A673 (cell line): Measurements from ENCODE around the gene ZNF746. TPM values are rescaled to one million over a fixed set of nuclear protein-coding genes. Genes with fewer than 3 reads are reported as not detected.
"Not testable (repeated sequence)": the region's sequence is repeated elsewhere in the genome, so short reads cannot be mapped to it uniquely, and the experiment has no call there.

Source experiments
- BruUV-seq: library from RNA; stranded (reverse); fragments of 400-500 nt; replicated peaks from 2 replicates; lab custom pipeline; 2021; lab: Mats Ljungman, UMichigan
- CTCF ChIA-PET: fragments of 300-600 bp; sonication (Branson Sonifier 250); formaldehyde crosslinking; loops from one replicate; lab custom pipeline; 2022; ENCODE audit warnings: antibody characterized with exemption; lab: Charles Lee
- POLR2A ChIA-PET: fragments of 300-600 bp; sonication (Branson Sonifier 250); formaldehyde crosslinking; loops from one replicate; lab custom pipeline; 2022; ENCODE audit warnings: antibody characterized with exemption; ENCODE audit not compliant: low non-redundant PET; lab: Charles Lee
- DNase-seq: peaks from one replicate; pipeline ENCODE4 v3.0.0-alpha.2; 2015; ENCODE audit warnings: low spot score
- H3K27ac ChIP-seq: fragments of 200-600 bp; sonication (generic); 2 replicates; pipeline ENCODE4 v1.5.1; 2016; ENCODE audit warnings: mixed run types, low read depth, mild to moderate bottlenecking, mixed read lengths, antibody characterized with exemption, low read length; ENCODE audit not compliant: poor library complexity, severe bottlenecking
- H3K27me3 ChIP-seq: fragments of 200-600 bp; sonication (generic); replicated peaks from 2 replicates; pipeline ENCODE4 v1.6.1; 2017; ENCODE audit warnings: mixed run types, low read depth, mild to moderate bottlenecking, mixed read lengths, antibody characterized with exemption, low read length; ENCODE audit not compliant: insufficient read depth, poor library complexity
- H3K36me3 ChIP-seq: fragments of 200-600 bp; sonication (generic); 2 replicates; pipeline ENCODE4 v1.6.1; 2016; ENCODE audit warnings: mixed run types, mild to moderate bottlenecking, mixed read lengths, antibody characterized with exemption, low read length; ENCODE audit not compliant: insufficient read depth, poor library complexity, severe bottlenecking
- H3K4me1 ChIP-seq: fragments of 200-600 bp; sonication (generic); 2 replicates; pipeline ENCODE4 v1.6.1; 2017; ENCODE audit warnings: mixed run types, mild to moderate bottlenecking, mixed read lengths, antibody characterized with exemption, low read length; ENCODE audit not compliant: insufficient read depth, poor library complexity, severe bottlenecking
- H3K4me3 ChIP-seq: fragments of 200-600 bp; sonication (generic); 2 replicates; pipeline ENCODE4 v1.5.1; 2016; ENCODE audit warnings: low read depth, mixed run types, mild to moderate bottlenecking, mixed read lengths, low read length; ENCODE audit not compliant: poor library complexity, severe bottlenecking
- H3K9me3 ChIP-seq: fragments of 200-600 bp; sonication (generic); 2 replicates; pipeline ENCODE4 v1.6.1; 2016; ENCODE audit warnings: mixed run types, low read depth, mild to moderate bottlenecking, mixed read lengths, antibody characterized with exemption, low read length; ENCODE audit not compliant: poor library complexity, severe bottlenecking
- EZH2 ChIP-seq: fragments of 200-600 bp; sonication (generic); IDR thresholded peaks from 2 replicates; pipeline ENCODE4 v1.6.1; 2017; ENCODE audit warnings: borderline replicate concordance, low read depth, mild to moderate bottlenecking, mixed read lengths, antibody characterized with exemption, low read length; ENCODE audit not compliant: poor library complexity, severe bottlenecking
- intact Hi-C: fragments of 100-400 bp; cut with micrococcal nuclease; formaldehyde crosslinking; loops from one replicate; pipeline ENCODE4 v1.10.0; 2022; ENCODE audit not compliant: unreplicated experiment
- total RNA-seq: library from RNA; stranded (reverse); gene quantifications from 2 replicates; pipeline ENCODE4 v1.2.3, GENCODE V29; 2021
- TF ChIP-seq, protein P1 (sequence below): fragments of 300-800, 200-600 bp; sonication (generic); conservative IDR thresholded peaks from 2 replicates; pipeline ENCODE4 v1.5.1; 2017; ENCODE audit warnings: low read depth, mild to moderate bottlenecking, antibody characterized with exemption, low read length, moderate library complexity, mixed read lengths

ZNF746 gene
- total RNA-seq, 1 experiment from 2014 or later = 22.5 TPM

DNA sequence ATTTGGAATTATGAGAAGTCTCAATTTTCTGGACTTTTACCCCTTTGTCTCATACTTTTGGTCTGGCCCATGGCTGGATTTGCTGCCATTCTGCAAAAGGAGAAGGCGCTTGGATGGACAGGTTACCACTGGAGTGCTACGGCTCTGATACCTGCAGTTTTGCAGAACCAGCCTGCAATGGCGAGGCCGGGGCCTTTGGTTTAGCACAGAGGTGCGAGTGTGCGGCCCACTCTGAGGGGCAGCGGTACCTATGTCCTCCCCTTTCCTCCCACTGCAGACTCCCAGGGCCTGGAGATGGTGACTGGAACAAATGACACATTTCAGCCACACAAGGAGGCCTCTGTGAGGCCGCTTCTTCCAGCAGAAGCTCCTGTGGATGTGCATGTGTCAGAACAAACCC, 48.6 kb downstream of the ZNF746 start:
- H3K27ac ChIP-seq = no peak overlapping the region
- no peaks in the 10 kb centered on the region for H3K4me1 ChIP-seq
- H3K36me3 ChIP-seq = peaks cover 44% of the 10 kb centered on the region
- H3K9me3 ChIP-seq = no peaks in the 10 kb centered on the region
- CTCF ChIA-PET = no interaction called here
- H3K4me3 ChIP-seq = no peak overlapping the region
- POLR2A ChIA-PET = no interaction called here
- no peaks in the 10 kb centered on the region for H3K27me3 ChIP-seq
- intact Hi-C loops = no loop called here
- TF ChIP-seq, protein P1, sequence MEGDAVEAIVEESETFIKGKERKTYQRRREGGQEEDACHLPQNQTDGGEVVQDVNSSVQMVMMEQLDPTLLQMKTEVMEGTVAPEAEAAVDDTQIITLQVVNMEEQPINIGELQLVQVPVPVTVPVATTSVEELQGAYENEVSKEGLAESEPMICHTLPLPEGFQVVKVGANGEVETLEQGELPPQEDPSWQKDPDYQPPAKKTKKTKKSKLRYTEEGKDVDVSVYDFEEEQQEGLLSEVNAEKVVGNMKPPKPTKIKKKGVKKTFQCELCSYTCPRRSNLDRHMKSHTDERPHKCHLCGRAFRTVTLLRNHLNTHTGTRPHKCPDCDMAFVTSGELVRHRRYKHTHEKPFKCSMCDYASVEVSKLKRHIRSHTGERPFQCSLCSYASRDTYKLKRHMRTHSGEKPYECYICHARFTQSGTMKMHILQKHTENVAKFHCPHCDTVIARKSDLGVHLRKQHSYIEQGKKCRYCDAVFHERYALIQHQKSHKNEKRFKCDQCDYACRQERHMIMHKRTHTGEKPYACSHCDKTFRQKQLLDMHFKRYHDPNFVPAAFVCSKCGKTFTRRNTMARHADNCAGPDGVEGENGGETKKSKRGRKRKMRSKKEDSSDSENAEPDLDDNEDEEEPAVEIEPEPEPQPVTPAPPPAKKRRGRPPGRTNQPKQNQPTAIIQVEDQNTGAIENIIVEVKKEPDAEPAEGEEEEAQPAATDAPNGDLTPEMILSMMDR = no peak
- no peak for TF ChIP-seq EZH2
- DNase-seq = no peak
- BruUV-seq = no TSS peak

DNA sequence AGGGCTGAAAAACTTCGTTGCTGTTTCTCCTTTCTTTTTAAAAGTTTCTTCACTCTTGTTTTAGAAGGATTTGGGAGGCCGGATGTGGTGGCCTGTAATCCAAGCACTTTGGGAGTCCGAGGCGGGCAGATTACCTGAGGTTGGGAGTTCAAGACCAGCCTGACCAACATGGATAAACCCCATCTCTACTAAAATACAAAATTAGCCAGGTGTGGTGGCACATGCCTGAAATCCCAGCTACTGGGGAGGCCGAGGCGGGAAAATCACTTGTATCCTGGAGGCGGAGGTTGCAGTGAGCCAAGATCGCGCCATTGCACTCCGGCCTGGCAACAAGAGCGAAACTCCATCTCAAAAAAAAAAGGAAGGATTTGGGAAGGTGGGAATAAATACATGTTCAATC, 51.6 kb downstream of the ZNF746 start:
- H3K4me3 ChIP-seq, POLR2A ChIA-PET, intact Hi-C loops, DNase-seq, H3K27me3 ChIP-seq, BruUV-seq, H3K9me3 ChIP-seq, CTCF ChIA-PET, H3K27ac ChIP-seq, H3K4me1 ChIP-seq: not testable (repeated sequence)
- peaks cover 33% of the 10 kb centered on the region for H3K36me3 ChIP-seq

DNA sequence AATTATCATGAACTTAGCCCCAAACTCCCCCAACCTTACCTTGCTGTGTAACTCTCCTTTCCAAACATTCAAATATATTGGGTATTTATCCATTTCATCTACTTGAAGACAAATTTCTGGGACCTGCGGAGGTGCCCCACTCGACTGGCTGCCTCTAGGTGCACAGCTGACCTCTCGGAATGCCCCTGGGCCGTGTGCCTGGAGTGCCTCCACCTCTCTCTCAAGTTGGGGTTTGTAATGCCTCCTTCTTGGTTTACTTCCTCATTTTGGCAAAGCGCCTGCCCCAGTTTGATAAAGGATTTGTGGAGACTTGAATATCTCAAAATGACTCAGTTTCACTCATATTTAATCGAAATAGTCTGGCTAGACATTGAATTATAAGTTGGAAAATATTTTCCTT, 53.3 kb downstream of the ZNF746 start:
- Histone ChIP-seq H3K4me3 (no peak overlapping the region), H3K27me3 (no peaks in the 10 kb centered on the region), H3K9me3 (no peaks in the 10 kb centered on the region), H3K36me3 (peaks cover 16% of the 10 kb centered on the region), H3K4me1 (no peaks in the 10 kb centered on the region), H3K27ac (no peak overlapping the region)
- intact Hi-C loops = no loop called here
- POLR2A ChIA-PET = no interaction called here
- CTCF ChIA-PET = no interaction called here
- no peak for DNase-seq
- TF ChIP-seq EZH2 = no peak
- TF ChIP-seq, protein P1 = no peak
- no TSS peak for BruUV-seq

DNA sequence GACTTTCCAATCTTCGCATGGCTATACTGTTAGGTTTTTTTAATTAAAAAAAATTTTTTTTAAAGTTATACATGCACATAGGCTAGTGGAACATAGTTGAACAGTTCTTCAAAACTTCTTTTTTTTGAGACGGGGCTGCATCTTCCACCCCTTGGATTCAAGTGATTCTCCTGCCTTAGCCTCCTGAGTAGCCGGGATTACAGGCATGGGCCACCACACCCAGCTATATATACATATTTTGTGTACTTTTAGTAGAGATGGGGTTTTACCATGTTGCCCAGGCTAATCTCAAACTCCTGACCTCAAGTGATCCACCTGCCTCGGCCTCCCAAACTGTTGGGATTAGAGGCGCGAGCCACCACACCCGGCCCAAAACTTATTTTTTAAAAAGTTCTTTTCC, 54.1 kb downstream of the ZNF746 start:
- Histone ChIP-seq H3K27ac (no peak overlapping the region), H3K36me3 (peaks cover 8% of the 10 kb centered on the region), H3K9me3 (no peaks in the 10 kb centered on the region), H3K27me3 (no peaks in the 10 kb centered on the region), H3K4me3 (no peak overlapping the region), H3K4me1 (no peaks in the 10 kb centered on the region)
- no peak for DNase-seq
- ChIA-PET CTCF (no interaction called here), POLR2A (no interaction called here)
- BruUV-seq = no TSS peak
- intact Hi-C loops = no loop called here
- TF ChIP-seq, protein P1 = no peak
- TF ChIP-seq EZH2 = no peak
